Activated CD4-positive, alpha-beta T cell treated with anti-CD3 and anti-CD28 coated beads, Interleukin-2, Interleukin-6, amounts not matched to agents 100 ng/mL and 50 ng/mL, durations not matched to agents 16 hours and 8 hours (primary cell): Measurements from ENCODE around the gene PGPEP1.
A peak's percentile ranks its signal among the peaks of the same experiment; 100 is the strongest.
"Not testable (repeated sequence)": the region's sequence is repeated elsewhere in the genome, so short reads cannot be mapped to it uniquely, and the experiment has no call there.

Source experiments
- DNase-seq: peaks from one replicate; pipeline ENCODE4 v3.0.0-alpha.2; 2020

PGPEP1 gene

DNA sequence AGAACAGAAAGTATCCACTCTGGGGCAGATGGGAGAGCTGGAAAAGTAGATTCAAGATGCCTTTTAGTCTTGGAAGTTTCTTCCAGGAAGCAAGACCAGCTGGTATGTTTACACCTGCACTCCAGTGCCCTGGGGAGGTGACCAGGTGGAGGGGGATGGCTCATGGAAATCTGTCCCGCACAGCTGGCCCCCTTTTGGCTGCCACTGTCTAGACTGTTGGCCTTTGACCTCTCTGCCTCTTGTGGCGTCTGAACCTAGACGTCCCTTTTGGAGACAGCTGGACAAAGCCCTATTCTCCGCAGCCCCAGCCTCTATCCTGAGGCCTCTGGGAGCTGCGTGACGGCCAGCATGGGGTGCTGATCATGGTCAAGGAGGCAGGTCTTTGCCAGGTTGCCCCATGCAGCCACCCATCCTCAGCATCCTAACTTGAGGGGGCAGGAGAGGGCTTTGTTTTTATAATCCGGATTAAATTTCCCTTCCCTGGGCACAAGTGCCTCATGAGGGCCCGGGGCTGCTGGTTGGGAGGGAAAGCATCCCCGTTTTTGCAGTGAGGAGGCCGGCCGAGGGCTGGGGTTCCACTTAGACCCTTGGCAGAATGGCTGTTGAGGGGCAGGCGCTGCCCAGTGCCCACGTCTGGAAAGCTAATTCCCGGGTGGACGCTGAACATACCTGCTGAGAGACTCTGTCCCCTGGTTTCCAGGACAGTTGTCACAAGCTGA, 28.3 kb downstream of the PGPEP1 start:
- DNase-seq: no peak

GRCh38 chr19:18373407-18373891, 33.1 kb downstream of the PGPEP1 start:
- DNase-seq: no peak

- peak; percentile 83 for DNase-seq
These were observed 33.7 kb downstream of the PGPEP1 start for GRCh38 chr19:18373892-18374629.

- no peak for DNase-seq
These were observed 36.6 kb downstream of the PGPEP1 start for GRCh38 chr19:18377026-18377425.

DNA sequence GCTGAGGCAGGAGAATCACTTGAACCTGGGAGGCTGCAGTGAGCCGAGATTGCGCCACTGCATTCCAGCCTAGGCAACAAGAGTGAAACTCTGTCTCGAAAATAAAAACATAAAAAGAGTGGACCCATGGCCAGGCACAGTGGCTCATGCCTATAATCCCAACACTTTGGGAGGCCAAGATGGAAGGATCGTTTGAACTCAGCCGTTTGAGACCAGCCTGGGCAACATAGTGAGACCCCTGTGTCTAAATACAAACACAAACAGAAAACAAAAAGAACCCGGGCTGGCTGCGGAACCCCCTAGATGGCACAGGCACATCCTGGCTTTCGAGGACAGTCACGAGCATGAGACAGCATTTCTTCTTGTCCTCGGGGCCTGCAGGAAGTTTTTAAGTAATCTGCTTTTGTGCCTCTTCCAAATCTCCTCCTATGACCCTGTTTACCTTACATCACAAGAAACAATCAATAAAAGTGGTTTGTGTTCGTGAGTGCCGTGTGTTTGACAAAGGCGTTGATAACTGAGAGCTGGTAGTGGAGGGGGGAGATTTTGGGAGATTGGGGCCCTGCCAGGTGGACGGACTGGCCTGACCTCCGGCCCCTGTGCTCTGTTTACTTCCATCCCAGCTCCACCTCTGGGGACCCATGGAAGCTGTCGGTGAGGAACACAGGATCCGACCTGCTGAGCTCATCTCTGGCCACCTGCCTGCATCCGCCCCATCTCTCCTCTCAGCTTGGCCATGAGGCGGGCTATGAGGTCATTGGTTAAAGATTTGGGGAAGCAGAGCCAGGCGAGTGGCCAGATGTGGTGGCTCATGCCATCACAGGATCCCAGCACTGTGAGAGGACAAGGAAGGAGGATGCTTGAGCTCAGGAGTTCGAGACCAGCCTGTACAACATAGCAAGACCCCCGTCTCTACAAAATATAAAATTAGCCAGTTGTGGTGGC, 39.7 kb downstream of the PGPEP1 start:
- DNase-seq: no peak

DNA sequence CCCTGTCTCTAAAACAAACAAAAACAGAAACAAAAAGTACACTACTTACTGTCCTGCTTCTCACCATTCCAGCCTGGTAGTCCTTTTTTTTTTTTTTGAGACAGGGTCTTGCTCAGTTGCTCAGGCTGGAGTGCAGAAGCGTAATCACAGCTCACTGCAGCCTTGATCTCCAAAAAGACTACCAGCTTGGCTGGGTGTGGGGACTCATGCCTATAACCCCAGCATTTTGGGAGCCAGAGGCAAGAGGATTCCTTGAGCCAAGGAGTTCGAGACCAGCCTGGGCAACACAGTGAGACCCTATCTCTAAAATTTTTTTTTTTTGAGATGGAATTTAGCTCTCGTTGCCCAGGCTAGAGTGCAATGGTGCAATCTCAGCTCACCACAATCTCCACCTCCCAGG, 40.4 kb downstream of the PGPEP1 start:
- no peak for DNase-seq

DNA sequence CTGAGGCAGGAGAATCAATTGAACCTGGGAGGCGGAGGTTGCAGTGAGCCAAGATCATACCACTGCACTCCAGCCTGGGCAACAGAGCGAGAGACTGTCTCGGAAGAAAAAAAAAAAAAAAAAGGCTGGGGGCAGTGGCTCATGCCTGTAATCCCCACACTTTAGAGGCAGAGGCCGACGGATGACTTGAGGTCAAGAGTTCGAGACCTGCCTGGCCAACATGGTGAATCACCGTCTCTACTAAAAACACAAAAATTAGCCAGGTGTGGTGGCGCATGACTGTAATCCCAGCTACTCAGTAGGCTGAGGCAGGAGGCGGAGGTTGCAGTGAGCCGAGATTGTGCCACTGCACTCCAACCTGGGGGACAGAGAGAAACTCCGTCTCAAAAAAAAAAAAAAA, 43.2 kb downstream of the PGPEP1 start:
- not testable (repeated sequence) for DNase-seq

DNA sequence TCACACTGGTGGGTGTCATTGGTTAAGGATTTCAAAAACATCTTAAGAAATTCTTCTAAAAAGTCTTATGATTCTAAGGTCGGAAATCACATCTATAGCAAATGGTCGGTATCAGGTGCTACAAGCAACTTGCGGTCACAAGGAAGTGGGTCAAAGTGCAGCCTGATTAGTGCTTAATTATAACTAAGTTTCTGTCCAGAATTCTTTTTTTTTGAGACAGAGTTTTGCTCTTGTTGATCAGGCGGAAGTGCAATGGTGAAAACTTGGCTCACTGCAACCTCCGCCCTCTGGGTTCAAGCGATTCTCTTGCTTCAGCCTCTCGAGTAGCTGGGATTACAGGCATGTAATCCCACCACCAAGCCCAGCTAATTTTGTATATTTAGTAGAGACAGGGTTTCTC, 44.4 kb downstream of the PGPEP1 start:
- DNase-seq: no peak

DNA sequence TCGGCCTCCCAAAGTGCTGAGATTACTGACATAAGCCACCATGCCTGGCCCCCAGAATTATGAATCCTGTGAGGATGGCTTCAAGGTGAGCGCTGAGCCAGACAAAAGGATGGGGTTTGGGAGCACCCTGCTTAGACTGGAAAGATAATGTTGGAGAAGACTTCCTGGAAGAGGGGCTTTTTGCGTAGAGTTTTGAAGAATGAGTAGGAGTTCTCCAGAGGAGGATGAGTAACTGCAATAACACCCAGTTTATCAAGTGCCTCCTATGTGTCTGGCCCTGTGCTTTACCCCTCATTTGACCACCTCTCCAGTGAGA, 44.9 kb downstream of the PGPEP1 start:
- DNase-seq: no peak

GRCh38 chr19:18385675-18386542, 45.5 kb downstream of the PGPEP1 start, which contains the start of gene GDF15:
Gene GDF15 (plus strand): TSS chr19:18386158. CDS start chr19:18386190, 32 bp downstream.
- DNase-seq: peak; percentile 35

DNA sequence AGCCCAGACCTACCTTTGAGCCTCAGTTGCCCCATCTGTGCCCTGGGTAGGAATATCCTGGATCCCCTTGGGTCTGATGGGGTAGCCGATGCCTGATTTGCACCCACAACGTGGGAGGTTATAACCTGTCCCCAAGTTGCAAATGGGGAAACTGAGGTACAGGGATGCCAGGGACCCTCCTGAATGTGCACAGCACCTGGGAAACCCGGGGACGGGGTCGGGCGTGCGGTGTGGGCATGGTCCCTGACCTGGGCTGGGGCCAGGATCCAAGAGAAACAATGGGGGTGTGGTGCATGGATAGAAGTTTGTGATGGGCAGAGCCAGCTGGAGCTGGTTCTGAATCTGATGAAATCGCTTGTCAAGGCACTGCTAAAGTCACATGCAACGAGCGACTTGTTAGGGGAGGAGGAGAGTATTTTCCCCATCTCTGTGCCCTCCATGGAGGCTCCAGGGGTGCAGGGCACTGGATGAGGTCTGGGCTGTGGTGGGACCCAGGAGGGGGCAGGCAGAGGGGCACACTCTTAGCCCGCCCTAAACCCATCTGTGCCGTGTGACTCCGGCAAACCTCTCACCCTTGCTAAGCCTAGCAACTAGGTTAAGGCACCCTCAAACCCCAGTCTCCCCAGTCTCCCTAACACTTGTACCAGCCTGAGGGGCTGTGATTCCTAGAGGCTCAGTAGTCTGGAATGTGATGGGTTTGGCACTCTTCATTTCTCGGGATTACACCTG, 46.3 kb downstream of the PGPEP1 start:
- DNase-seq: no peak

- peak; percentile 91 for DNase-seq
These were observed 47.9 kb downstream of the PGPEP1 start for GRCh38 chr19:18388100-18388959.

DNA sequence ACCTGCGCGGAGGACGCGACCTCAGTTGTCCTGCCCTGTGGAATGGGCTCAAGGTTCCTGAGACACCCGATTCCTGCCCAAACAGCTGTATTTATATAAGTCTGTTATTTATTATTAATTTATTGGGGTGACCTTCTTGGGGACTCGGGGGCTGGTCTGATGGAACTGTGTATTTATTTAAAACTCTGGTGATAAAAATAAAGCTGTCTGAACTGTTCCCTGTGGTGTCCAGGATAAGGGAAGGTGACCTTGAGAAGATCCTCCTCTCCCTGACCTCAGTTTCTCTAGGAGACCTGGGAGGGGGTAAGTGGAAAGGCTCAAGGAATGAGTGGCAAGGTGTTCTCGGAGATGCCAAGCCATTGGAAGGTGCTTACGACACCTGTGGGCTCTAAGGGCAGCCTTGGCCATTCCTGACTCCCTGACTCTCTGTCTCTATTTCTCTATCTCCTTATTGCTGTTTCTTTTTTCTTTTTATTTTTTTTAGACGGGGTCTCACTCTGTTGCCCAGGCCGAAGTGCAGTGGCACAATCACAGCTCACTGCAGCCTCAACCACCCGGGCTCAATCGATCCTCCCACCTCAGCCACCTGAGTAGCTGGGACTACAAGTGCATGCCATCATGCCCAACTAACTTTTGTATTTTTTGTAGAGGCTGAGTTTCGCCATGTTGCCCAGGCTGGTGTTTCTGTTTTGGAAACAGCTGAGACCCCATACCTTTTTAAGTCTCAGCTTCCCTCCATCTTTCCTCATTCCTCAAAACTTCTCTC, 48.7 kb downstream of the PGPEP1 start:
- DNase-seq: no peak

- DNase-seq: no peak
These were observed 49.3 kb downstream of the PGPEP1 start for GRCh38 chr19:18389726-18390064.

DNA sequence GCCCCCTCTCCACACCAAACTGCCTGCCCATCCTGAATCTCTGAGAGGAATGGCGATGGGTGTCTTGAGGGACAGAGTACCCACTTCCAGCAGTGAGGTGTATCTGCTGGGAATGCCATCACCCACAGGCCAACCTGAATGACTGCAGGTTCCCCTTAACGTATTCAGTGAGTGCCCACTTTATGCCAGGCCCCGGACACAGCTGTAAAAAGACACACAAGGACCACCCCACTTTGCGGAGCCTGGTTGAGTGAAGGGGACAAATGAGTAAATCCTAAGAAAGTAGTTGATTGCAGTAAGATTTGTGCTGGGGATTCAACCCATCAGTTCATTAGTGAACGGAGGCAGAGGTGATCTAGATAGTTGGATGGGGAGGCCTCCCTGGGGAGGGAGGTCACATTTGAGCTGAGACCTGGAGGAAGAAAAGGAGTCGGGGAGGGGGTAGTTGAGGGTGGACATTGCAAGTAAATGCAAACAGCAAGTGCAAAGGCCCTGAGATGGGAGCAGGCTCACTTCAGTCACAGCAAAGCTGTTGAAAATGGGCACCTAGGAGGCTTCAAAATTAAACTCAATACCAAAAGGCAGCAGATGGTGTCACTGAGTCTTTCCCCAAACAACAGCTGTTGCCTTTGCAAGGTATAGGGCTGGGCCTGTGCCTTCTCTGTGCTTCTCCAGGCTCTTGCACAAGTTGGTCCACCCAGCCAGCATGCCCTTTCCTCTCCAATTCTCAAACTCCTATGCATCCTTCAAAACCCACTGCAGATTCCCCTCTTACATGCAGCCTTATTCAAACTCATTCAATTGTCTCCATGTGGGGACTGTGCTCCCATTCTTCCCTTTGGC, 49.9 kb downstream of the PGPEP1 start:
- DNase-seq: no peak

GRCh38 chr19:18391509-18392075, 51.2 kb downstream of the PGPEP1 start:
- no peak for DNase-seq

GRCh38 chr19:18392417-18392816, 52.0 kb downstream of the PGPEP1 start:
- DNase-seq: no peak

GRCh38 chr19:18392926-18393325, 52.5 kb downstream of the PGPEP1 start:
- no peak for DNase-seq

GRCh38 chr19:18393836-18394235, 53.4 kb downstream of the PGPEP1 start:
- no peak for DNase-seq
